HuH-7.5 (cell line): ENCODE results near the gene SIVA1.
A peak's percentile ranks its signal among the peaks of the same experiment; 100 is the strongest.

Source experiments
- DNase-seq: peaks from one replicate; pipeline ENCODE4 v3.0.0; 2011; ENCODE audit warnings: low spot score

The SIVA1 gene

DNA sequence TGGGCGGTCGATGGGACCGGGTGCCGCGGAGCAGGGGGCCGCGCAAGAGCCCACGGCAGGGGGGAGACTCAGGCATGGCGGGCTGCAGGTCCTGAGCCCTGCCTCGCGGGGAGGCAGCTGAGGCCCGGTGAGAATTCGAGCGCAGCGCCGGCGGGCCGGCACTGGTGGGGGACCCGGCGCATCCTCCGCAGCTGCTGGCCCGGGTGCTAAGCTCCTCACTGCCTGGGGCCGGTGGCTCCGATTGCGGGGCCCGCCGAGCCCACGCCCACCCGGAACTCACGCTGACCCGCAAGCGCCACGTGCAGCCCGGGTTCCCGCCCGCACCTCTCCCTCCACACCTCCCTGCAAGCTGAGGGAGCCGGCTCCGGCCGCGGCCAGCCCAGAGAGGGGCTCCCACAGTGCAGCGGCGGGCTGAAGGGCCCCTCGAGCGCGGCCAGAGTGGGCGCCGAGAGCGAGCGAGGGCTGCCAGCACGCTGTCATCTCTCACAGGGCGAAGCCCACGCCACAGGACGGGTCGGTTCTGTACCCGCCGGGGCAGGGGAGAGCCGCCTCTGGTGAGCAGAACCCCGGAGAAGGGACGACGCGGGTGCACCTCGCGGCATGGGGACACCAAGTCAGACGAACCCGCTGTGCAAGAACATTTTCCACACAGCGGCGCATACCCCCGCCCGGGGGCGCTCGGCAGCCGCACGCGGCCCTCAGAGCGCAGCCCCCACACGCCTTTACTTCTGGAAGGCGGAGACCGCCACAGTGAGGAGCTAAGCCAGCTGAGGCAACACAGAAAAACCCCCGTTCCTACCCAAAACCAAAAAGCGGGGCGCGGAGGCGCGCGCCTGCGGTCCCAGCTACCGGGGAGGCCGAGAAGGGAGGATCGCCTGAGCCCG lies 1.2 kb upstream of the SIVA1 start:
- no peak for DNase-seq

DNA sequence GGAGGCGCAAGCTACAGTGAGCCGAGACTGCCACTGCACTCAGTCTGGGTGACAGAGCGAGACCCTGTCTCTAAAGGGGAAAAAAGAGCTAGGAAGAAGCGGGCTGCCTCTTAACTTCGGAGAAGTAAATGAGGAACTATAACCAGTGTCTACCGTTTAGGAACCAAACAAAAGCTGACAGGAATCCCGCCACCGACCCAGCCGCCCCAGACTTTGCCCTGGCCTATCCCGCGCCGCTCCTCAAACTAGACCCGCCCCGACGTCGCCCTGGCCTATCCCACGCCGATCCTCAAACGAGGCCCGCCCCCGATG lies 568 bp upstream of the SIVA1 start:
- peak; percentile 94 for DNase-seq

DNA sequence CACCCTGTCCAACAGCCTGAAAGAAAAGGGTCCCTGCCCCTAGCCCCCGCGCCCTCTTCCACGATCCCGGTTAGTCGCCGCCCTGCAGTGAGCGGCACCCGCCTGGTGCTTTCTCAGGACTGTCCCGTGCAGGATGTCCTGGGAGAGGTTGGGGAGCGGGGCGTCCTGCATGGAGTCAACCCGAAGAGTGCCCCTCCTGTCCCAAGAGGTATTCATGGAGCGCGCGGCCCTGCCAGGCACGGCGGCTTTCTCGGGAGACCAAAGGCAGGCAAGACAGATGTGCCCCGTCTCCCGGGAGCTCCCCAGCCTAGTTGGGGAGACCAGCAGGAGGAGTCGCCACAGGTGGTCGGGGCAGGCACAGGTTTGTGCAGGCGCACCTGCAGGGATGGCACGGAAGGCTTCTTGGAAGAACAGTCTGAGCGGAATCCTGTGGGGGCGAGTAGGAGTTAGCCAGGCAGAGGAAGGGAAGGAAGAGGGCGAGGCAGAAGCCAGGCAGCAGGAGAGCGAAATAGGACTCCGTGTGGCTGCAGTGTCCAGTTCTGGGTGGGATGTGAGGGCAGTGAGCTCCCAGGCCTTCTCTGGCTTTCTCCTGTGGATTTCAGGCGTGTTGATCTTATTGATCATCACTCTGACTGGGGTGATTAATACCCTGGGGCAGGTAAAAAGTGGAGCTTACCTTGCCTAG lies 723 bp downstream of the SIVA1 start:
- DNase-seq: no peak

DNA sequence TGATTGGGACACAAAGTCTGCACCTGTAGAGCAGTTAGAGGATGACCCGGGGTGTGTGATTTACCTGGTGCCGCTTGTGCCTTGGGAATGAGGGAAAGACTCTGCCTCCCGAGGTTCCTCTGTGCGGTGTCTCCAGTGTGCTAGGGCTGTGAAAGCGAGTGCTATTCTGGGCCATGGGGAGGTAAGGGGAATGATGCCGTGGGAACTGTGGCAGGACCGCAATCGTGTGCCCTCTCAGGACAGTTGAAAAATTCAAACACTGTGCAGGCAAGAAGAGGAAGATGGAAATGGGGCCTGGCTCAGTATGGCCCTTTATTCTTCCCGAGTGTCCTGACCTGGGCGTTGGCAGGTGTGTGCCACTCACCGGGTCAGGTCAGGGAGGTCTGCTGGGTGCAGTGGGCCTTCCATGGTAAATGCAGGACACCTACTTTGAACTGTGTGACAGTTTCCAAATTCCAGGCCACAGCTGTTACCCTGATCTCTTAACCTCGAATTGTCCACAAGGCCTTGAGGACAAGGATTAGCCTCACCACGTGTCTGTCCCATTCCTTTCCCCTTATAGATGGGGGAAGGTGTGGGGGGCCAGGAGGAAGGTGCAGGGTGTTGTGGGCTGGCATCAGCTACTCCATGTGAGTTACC lies 1.4 kb downstream of the SIVA1 start:
- DNase-seq: no peak

DNA sequence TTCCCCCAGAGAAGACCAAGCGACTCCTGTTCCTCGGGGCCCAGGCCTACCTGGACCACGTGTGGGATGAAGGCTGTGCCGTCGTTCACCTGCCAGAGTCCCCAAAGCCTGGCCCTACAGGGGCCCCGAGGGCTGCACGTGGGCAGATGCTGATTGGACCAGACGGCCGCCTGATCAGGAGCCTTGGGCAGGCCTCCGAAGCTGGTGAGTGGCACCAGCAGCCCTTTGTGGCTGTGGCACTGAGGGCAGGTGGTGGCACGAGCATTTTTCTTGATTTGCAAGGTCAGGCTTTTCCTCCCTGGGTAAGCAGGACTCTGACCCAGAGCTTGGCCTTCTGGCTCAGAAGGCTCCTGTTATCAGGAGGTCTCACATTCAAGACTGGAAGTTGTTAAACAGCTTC lies 2.7 kb downstream of the SIVA1 start:
- DNase-seq: no peak

DNA sequence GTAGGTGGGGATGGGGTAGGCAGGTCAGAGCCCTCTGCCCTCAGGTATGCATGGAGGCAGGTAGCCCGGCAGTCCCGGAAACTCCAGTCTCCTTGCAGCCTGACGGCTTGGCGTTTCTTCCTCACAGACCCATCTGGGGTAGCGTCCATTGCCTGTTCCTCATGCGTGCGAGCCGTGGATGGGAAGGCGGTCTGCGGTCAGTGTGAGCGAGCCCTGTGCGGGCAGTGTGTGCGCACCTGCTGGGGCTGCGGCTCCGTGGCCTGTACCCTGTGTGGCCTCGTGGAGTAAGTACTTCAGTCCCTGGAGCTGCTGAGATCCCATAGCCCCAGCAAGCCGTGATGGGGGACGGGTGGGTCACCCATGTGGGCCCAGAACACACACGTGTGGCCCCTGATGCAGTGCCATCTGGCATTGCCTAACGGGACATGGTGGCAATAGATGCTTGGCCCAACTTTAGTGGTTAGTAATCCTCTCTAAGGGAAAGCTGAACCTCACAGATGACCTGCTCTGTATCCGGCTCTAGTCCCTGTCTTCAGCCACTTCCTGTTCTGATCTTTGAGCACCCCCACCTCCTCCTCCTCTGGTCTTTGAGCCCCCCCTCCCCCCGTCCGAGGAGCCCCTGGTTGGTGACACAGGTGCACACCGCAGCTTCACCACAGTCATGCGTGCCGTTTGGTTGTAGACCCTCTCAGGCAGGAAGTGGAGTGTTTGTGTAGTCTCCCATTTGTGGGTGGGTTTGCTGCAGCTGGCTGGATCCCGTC lies 3.7 kb downstream of the SIVA1 start:
- DNase-seq: no peak

DNA sequence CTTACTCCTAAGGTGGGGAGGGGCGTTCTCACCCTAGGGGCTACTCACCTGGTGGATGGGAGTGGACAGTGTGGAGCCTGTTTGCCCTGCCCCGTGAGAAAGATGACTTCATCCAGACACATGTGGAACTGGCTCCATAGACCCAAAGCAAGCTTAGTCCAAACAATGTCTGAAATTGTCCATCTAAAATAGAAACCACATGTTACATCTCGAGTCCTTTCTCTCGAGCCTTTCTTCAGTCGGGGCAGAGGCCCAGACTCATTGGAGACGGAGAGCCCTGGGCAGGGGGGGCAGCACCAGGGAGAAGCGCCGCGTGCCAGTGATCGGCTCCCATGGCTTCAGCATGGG lies 4.3 kb downstream of the SIVA1 start:
- DNase-seq: no peak

DNA sequence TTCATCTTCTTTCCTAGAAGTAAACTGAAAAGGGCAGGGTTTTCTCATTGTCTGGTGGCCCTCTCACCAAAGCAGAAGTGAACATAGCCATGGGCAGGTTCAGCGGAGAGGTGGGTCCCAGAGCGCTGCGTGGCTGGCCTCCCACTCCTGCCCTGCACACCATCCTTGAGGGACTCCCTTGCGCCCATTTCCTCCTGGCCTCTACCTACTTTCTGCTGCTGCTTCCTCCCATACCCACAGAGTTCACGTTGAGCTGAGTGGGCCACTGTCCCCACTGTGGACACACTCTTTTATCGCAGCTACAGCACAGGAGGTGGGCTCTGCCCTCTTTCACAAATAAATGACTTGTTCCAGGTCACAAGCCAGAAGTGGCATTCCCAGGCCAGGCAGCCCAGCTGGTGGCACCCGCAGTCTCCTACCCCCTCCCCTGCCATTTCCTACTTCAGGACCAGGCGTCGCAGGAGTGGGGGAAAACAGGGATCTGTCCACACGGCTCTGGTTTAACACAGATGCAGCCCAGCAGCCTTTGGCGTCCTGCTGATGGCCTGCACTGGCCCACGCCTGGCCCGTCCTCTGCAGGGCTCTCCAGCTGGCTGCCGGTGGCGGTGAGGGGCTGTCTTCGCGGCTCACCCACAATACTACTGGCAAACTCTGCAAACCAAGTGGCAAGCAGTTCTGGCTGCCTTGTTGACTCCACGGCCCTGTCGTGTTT lies 4.9 kb downstream of the SIVA1 start:
- no peak for DNase-seq

DNA sequence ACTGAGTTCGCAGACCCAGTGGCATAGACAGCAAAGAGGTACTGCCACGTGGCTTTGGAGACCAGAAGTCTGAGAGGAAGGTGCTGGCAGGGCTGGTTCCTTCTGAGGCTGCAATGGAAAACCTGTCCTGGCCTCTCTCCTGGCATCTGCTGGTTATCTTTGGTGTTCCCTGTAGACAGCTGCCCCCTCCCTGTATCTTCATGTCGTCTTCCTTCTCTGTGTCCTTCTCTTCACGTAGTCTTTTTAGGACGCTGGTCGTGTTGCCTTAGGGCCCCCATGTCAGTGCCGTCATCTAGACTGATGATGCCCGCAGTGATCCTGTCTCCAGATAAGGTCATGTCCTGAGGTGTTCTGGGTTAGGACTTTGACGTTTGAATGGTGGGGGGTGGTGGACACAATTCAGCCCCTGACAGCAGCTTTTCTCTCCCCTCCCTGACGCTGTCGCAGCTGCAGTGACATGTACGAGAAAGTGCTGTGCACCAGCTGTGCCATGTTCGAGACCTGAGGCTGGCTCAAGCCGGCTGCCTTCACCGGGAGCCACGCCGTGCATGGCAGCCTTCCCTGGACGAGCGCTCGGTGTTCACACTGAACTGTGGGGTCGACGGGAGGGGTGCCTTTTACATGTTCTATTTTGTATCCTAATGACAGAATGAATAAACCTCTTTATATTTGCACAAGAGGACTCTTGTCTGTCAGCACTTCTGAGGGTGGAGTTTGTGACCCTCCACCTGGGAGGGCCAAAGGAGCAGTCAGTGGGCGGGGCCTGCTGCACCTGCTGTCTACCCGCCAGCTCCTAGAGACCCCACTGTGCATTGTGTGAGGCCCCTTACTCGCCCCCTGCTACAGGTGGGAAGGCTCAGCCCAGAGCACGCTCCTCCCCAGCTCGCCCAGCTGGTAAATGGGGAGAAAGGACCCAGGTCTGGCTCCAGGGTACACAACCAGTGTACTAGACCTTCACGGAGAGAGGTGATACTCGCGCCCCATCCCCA lies 6.3 kb downstream of the SIVA1 start:
- DNase-seq: no peak

DNA sequence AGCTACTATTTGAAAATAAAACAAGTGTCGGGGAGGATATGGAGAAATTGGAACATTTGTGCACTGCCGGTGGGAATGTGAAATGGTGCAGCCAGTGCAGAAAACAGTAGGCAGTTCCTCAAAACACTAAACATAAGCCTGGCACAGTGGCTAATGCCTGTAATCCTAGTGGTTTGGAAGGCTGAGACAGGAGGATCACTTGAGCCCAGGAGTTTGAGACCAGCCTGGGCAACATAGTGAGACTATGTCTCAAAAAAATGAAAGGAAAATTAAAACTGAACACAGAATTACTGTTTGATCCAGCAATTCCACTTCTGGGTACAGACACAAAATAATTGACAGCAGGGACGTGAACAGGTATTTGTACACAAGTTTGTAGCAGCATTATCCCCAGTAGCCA lies 12.6 kb downstream of the SIVA1 start:
- DNase-seq: no peak

DNA sequence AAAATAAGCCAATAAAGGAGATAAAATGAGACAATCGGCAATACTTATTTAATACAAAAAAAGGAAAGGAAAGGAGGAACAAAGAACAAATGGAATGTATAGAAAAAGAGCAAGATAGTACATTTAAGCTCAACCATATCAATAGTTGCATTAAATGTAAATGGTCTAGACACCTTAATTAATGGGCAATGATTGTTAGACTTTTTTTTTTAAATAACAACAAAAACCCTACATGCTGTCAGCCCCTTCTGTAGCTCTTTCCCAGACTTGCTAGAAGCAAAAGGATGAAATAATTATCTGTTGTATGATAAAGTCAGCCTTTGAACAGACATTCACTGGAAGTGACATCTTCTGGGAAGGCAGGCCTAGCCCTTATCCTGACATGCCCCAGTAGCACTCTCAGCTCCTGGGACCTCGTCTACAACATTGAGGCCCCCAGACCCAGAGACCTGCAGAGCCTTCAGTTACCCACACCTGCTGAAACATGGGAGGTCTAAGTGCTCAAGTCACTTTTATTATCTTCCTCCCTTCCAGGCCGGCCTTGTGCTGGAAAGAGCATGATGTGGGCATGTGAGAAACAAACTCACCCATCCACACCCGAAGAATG lies 13.4 kb downstream of the SIVA1 start:
- DNase-seq: no peak

DNA sequence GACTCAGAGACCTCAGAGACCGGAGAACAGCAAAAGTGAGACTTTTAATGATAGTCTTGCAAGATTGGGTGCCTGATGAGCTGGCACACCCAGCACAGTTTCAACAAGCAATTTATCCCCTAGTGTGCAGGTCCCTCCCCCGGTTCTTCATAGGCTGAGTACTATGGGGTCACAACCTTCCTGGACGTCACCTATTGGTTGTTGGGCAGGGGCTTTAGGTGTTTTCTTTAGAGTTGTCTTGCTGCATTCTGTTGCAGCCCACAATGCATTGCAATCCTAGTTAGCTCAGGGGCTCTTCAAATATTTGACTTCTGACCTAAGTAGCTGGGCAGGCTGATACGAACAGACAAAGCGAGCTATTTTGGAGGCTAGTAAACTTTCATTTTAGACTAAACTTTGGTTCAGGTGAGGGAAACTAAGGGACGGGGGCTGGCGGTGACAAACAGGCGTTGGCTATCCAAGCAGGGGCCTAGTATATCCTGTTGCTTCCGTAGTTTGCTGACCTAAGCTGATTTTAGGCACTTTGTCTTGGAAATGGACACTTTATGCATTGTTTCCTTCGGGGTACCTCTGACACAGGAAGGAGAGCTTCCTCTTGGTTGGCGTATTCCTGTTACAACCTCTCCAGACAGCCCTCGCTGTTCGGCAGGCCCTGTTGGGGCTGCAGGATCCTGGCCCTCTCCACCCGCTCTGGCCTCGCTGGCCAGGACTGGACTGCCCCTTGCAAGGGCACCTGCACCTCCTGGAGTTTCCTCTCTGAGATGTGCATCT lies 14.1 kb downstream of the SIVA1 start:
- DNase-seq: no peak

DNA sequence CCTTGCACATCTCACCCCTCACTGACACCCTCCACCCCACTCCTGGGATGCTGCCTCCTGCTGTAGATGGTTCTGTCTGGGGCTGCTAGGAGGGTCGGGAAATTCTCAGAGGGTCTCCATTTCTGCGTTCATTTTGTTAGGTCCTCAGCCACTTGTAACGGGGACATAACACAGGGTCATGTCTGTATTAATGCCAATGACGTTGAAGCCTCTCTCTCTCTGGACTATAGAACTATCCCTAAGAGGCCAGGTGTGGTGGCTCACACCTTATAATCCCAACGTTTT lies 14.6 kb downstream of the SIVA1 start:
- no peak for DNase-seq

DNA sequence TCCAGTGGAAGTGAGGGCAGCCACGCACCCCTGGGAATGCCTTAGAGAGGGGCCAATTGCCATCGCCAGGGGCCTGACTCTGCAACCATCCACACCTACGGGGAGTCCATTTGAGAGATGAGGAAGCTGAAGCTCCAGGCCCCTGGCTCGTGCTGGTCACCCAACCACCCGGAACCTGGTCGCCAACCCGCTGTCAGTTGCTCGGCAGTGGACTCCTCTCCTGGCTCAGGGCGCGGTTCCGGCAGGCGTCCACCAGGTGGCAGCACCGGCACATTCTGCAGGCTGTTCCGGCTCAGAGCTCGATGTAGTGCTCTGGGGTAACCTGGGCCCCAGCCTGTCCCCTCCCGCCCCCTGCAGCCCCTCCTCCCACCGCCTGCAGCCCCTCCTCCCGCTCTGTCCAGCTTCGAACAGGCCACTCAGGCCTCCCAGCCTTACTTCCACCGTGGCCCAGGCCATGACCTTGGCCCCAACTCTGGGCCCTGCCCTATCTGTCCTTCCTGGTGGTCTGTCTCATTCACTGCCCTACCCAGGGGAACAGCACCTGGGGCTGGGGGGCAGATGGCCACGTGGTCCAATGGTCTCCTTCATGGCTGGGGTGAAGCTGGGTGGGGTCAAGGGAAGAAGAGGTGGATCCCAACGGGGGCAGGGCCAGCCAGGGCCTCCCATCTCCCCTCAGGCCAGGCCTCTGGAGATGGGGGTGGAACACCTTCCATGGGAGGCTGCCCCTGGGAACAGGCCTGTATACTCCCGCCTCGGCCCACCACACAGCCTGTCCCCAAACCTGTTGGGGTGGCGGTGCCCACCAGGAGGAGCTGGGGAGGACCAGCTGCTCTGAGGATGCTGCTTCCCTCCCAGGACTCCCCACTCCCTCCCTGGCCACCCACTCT lies 15.7 kb downstream of the SIVA1 start:
- peak; percentile 79 for DNase-seq

DNA sequence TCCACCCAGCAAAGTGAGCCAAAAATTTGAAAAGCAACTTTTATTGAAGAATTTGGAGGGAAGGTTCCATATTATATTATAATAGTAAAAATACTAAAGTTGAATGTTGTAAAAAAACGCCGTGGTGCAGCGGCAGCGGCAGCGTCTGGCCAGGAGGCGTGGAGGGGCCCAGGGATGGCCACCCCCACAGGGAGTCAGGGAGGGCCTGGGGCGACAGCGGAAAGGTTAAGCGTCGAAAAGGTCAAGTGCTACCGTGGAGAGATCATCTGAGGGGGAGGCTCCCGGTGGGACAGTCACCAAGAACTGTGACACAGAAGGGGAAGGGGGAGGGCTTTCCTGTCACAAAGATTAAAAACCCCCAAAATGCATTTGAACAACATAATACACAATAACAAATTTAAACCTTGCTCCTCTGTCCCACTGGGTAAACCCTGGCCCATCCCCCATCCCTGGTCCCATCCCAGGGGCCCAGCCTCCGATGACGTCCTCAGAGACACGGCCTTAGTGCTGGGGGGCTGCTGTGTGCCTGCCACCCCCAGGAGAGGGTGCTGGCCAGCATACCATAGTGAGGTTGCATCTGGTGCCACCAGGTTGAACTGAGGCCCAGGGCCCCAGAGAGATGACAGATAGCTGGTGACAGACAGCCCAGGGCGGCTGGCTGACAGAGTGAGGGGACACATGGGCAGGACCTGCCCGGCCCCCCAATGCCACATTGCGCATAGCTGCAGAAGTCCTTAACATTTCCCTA lies 16.6 kb downstream of the SIVA1 start:
- DNase-seq: no peak

DNA sequence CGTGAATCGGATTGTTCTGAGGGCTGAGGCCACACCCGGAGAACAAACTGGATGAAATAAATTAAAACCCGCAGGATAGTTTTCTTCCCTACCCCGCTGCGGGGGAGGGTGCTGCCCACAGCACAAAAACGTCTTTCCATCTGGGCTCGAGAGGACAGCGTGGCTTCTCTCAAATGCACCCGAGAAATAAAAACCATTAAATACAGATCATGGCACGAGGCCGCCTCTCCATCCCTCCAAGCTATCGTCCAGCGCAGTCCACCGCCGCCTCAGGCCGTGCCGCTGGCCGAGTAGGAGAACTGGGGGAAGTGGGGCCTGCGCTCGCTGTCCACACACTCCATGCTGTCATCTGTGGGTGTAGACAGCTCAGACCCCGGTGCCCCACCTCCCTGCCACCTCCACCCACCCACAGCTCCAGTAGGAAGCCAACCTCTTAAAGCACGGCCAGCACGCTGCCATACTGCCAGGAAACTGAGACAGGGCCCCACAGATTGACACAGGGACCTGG lies 17.2 kb downstream of the SIVA1 start:
- DNase-seq: no peak

DNA sequence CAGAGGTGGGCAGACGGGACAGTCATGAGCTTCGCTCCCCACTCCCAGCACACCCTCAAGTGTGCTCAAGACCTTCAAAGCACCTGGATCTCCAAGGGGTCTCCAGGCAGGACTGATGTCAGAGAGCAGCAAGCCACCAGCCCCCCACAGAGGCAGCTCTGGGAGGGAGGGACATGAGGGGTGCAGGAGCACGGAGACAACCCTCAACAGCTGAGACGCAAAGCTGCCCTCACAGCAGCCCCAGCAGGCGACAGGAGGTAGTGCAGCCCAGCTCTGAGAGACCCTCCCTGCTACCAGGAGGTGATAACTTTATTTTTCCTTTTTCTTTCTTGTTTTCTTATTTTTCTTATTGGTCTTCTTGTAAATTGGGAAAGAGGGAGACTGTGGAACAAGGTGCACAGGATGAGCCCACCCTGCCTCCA lies 17.9 kb downstream of the SIVA1 start:
- DNase-seq: no peak

DNA sequence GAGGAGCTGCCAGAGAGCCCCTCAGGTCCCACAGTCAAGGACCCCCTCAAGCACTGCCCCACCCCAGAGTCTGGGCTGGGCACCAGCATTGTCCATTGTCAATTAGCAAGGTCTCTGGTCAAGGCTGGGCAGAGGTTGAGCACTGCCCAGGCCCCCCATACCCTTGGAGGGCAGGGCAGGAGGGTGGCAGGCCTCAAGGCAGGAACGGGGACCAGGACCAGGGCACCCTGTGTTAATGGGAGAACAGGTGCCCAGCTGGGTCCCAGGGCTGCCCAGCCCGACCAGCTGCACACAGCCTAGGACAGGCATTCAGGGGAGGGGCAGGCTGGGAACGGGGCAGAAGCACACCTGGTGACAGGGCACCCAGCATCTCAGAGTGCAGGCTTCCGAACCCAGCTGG lies 18.4 kb downstream of the SIVA1 start:
- DNase-seq: no peak
